ENCODE measurements around the gene HEXD. TPM values are rescaled to one million over a fixed set of nuclear protein-coding genes. Genes with fewer than 3 reads are reported as not detected.

The HEXD gene
- total RNA-seq, 3 donors from 2014 or later = 25.3 to 54.6 (median 42.1) TPM

- intact Hi-C loops (cut with DNase I, micrococcal nuclease) = no loop called here
- no peaks in the 10 kb centered on the region for H3K4me1 ChIP-seq (ENCODE audit: low read depth)
- ATAC-seq (no peak), DNase-seq (no peak)
- no peak overlapping the region for H3K4me3 ChIP-seq
- no peaks in the 10 kb centered on the region for H3K9me3 ChIP-seq
- TF ChIP-seq, protein P1, sequence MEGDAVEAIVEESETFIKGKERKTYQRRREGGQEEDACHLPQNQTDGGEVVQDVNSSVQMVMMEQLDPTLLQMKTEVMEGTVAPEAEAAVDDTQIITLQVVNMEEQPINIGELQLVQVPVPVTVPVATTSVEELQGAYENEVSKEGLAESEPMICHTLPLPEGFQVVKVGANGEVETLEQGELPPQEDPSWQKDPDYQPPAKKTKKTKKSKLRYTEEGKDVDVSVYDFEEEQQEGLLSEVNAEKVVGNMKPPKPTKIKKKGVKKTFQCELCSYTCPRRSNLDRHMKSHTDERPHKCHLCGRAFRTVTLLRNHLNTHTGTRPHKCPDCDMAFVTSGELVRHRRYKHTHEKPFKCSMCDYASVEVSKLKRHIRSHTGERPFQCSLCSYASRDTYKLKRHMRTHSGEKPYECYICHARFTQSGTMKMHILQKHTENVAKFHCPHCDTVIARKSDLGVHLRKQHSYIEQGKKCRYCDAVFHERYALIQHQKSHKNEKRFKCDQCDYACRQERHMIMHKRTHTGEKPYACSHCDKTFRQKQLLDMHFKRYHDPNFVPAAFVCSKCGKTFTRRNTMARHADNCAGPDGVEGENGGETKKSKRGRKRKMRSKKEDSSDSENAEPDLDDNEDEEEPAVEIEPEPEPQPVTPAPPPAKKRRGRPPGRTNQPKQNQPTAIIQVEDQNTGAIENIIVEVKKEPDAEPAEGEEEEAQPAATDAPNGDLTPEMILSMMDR (IDR thresholded peaks at IDR 0.05) = no peak
- no peaks in the 10 kb centered on the region for H3K36me3 ChIP-seq (ENCODE audit: low read depth)
These were observed 18.5 kb upstream of the HEXD start for GRCh38 chr17:82399601-82400101.

GRCh38 chr17:82400206-82400605 is 17.9 kb upstream of the HEXD start:
- intact Hi-C loops (cut with DNase I, micrococcal nuclease) = no loop called here
- Histone ChIP-seq H3K4me1 (ENCODE audit: low read depth) (no peaks in the 10 kb centered on the region), H3K4me3 (no peak overlapping the region), H3K36me3 (ENCODE audit: low read depth) (no peaks in the 10 kb centered on the region), H3K9me3 (no peaks in the 10 kb centered on the region)
- peak; percentile 21 for ATAC-seq
- TF ChIP-seq, protein P1 (IDR thresholded peaks at IDR 0.05) = no peak
- DNase-seq = no peak

- Histone ChIP-seq H3K9me3 (no peaks in the 10 kb centered on the region), H3K36me3 (ENCODE audit: low read depth) (no peaks in the 10 kb centered on the region), H3K4me1 (ENCODE audit: low read depth) (no peaks in the 10 kb centered on the region), H3K4me3 (no peak overlapping the region)
- DNase-seq (peak; percentile 51 to 74 (median 56)), ATAC-seq (peak; percentile 68)
- intact Hi-C loops (cut with DNase I, micrococcal nuclease) = no loop called here
- TF ChIP-seq, protein P1 (IDR thresholded peaks at IDR 0.05) = no peak
These were observed 17.3 kb upstream of the HEXD start for GRCh38 chr17:82400830-82401229.

DNA sequence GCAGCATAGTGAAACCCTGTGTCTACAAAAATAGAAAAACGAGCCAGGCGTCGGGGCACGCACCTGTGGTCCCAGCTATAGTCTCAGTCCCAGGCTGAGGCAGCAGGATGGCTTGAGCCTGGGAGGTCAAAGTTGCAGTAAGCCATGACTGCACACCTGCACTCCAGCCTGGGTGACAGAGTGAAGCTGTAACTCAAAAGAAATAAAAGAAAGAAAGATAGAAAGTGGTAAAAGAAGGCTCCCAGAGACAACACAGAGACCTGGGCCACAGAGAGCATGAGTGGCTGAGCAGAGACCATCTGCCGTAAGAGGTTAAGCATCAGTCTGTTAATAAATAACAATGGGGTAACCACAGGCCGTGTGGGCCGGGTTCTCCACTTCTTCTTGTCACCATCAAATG is 15.3 kb upstream of the HEXD start:
- ATAC-seq = no peak

GRCh38 chr17:82403662-82404660 is 14.2 kb upstream of the HEXD start:
- Histone ChIP-seq H3K9me3 (no peaks in the 10 kb centered on the region), H3K4me3 (no peak overlapping the region), H3K4me1 (ENCODE audit: low read depth) (no peaks in the 10 kb centered on the region), H3K36me3 (ENCODE audit: low read depth) (no peaks in the 10 kb centered on the region)
- DNase-seq = no peak
- no peak for ATAC-seq
- TF ChIP-seq, protein P1 (IDR thresholded peaks at IDR 0.05) = no peak
- intact Hi-C loops (cut with DNase I, micrococcal nuclease) = no loop called here

More for the DNA sequence above, 15.3 kb upstream of the HEXD start:
- no peaks in the 10 kb centered on the region for H3K36me3 ChIP-seq (ENCODE audit: low read depth)
- H3K4me3 ChIP-seq = no peak overlapping the region
- no peaks in the 10 kb centered on the region for H3K4me1 ChIP-seq (ENCODE audit: low read depth)
- TF ChIP-seq, protein P1 (IDR thresholded peaks at IDR 0.05) = no peak
- DNase-seq = no peak
- intact Hi-C loops (cut with DNase I, micrococcal nuclease) = no loop called here
- H3K9me3 ChIP-seq = no peaks in the 10 kb centered on the region

All from mucosa of descending colon (tissue), 3 donors.